IPS-18a (cell line): Measurements from ENCODE around the gene D2HGDH.
"Not testable (repeated sequence)": the region's sequence is repeated elsewhere in the genome, so short reads cannot be mapped to it uniquely, and the experiment has no call there.

ENCODE experiments used
- H3K27ac ChIP-seq: one replicate; pipeline ENCODE4 v1.5.1; 2013; ENCODE audit warnings: low read length
- H3K27me3 ChIP-seq: one replicate; pipeline ENCODE4 v1.6.1; 2013; ENCODE audit warnings: mild to moderate bottlenecking, low read length; ENCODE audit not compliant: control insufficient read depth, insufficient read depth
- H3K36me3 ChIP-seq: one replicate; pipeline ENCODE4 v1.6.1; 2013; ENCODE audit warnings: low read depth, low read length; ENCODE audit not compliant: control insufficient read depth
- H3K4me1 ChIP-seq: one replicate; pipeline ENCODE4 v1.6.1; 2013; ENCODE audit warnings: low read depth, low read length; ENCODE audit not compliant: control insufficient read depth
- H3K4me3 ChIP-seq: one replicate; pipeline ENCODE4 v1.5.1; 2013; ENCODE audit warnings: low read length
- H3K9ac ChIP-seq: one replicate; pipeline ENCODE4 v1.6.1; 2013; ENCODE audit warnings: mild to moderate bottlenecking, low read length, moderate library complexity
- H3K9me3 ChIP-seq: one replicate; pipeline ENCODE4 v1.6.1; 2013; ENCODE audit warnings: low read depth, low read length; ENCODE audit not compliant: control insufficient read depth

D2HGDH gene

DNA sequence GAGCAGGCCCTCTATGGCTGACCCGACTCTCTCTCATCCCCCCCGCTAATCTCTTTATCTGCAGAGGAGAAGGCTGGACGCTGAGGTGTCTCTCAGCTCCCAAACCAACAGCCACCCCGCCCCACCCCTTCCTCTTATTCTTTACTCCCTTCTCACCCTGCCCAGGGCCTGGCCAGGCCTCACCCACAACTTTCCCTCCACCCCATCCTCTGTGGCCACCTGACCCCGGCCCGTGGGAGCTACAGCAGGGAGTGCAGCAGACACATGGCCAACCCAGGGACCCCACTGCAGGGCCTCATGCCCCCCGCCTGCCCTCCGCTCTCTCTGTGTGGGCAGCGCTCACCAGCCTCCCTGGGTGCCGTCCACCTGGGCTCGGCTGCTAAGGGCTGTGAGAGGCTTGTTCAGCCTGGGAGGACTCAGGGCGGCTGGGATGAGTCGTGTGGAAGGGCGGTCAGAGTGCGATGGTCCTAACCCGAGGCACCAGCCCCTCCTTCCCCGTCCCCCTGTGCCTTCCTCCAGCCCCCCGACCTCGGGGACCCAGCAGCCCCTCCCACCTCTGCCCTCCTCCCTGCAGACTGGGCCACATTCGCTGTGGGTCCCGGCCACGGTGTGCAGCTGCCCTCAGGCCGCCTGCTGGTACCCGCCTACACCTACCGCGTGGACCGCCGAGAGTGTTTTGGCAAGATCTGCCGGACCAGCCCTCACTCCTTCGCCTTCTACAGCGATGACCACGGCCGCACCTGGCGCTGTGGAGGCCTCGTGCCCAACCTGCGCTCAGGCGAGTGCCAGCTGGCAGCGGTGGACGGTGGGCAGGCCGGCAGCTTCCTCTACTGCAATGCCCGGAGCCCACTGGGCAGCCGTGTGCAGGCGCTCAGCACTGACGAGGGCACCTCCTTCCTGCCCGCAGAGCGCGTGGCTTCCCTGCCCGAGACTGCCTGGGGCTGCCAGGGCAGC is 81.3 kb downstream of the D2HGDH start:
- H3K4me3 ChIP-seq, result no peak overlapping the region
- no peaks in the 10 kb centered on the region for H3K36me3 ChIP-seq
- no peak overlapping the region for H3K27ac ChIP-seq
- no peaks in the 10 kb centered on the region for H3K4me1 ChIP-seq
- no peaks in the 10 kb centered on the region for H3K9me3 ChIP-seq
- no peaks in the 10 kb centered on the region for H3K27me3 ChIP-seq
- no peak overlapping the region for H3K9ac ChIP-seq

DNA sequence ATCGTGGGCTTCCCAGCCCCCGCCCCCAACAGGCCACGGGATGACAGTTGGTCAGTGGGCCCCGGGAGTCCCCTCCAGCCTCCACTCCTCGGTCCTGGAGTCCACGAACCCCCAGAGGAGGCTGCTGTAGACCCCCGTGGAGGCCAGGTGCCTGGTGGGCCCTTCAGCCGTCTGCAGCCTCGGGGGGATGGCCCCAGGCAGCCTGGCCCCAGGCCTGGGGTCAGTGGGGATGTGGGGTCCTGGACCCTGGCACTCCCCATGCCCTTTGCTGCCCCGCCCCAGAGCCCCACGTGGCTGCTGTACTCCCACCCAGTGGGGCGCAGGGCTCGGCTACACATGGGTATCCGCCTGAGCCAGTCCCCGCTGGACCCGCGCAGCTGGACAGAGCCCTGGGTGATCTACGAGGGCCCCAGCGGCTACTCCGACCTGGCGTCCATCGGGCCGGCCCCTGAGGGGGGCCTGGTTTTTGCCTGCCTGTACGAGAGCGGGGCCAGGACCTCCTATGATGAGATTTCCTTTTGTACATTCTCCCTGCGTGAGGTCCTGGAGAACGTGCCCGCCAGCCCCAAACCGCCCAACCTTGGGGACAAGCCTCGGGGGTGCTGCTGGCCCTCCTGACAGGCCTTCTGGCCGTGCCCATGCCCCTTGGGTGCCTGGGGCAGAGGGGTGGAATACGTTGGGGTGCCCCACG is 82.1 kb downstream of the D2HGDH start:
- Histone ChIP-seq H3K4me1 (no peaks in the 10 kb centered on the region), H3K27ac (no peak overlapping the region), H3K27me3 (no peaks in the 10 kb centered on the region), H3K4me3 (no peak overlapping the region), H3K36me3 (no peaks in the 10 kb centered on the region), H3K9ac (no peak overlapping the region), H3K9me3 (no peaks in the 10 kb centered on the region)

DNA sequence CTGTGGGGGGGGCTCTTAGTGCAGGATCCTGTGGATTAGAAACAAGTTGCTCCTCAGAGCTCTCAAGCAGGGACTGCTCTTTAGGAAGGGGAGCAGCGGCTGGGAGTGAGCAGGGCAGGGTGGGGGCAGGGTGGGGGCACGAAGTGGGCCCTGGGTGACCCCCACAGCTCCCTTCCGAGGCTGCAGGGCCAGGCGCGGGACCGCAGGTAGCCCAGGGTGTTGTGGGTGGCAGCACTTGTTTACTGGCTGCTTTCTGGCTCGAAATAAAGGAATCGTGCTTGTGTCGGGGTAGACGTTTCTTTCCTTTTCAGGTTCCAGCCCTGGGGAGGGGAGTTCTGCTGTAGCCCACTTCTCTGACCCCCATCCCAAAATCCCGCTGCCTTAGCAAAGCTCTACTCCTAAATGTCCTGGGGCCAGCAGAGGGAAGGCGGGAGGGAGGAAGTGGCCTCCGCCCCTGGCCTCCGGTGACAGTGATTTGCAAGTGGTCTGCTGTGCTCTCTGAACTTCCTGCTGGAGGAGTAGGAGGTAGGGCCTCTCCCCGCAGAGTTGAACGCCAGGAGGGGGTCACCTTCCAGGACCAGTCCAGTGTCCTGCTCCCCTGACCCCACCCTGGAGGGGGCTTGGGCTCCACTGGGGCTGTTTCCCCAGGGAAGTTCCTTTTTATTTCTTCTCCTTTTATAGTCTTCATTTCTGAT is 82.8 kb downstream of the D2HGDH start:
- Histone ChIP-seq H3K9ac (no peak overlapping the region), H3K36me3 (no peaks in the 10 kb centered on the region), H3K27me3 (no peaks in the 10 kb centered on the region), H3K9me3 (no peaks in the 10 kb centered on the region), H3K4me3 (no peak overlapping the region), H3K4me1 (no peaks in the 10 kb centered on the region), H3K27ac (no peak overlapping the region)

DNA sequence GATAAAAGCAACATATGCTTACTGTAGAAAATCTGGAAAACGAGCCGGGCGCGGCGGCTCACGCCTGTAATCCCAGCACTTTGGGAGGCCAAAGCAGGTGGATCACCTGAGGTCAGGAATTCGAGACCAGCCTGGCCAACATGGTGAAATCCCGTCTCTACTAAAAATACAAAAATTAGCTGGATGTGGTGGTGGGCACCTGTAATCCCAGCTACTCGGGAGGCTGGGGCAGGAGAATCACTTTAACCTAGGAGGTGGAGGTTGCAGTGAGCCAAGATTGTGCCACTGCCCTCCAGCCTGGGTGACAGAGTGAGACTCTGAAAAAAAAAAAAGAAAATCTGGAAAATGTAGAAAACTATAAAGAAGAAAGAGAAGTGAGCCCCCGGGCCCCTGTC is 83.4 kb downstream of the D2HGDH start:
- not testable (repeated sequence) for H3K27ac ChIP-seq, H3K27me3 ChIP-seq, H3K36me3 ChIP-seq, H3K4me1 ChIP-seq, H3K9ac ChIP-seq, H3K4me3 ChIP-seq, H3K9me3 ChIP-seq
